Measurements from ENCODE around the gene CPM.

DNA sequence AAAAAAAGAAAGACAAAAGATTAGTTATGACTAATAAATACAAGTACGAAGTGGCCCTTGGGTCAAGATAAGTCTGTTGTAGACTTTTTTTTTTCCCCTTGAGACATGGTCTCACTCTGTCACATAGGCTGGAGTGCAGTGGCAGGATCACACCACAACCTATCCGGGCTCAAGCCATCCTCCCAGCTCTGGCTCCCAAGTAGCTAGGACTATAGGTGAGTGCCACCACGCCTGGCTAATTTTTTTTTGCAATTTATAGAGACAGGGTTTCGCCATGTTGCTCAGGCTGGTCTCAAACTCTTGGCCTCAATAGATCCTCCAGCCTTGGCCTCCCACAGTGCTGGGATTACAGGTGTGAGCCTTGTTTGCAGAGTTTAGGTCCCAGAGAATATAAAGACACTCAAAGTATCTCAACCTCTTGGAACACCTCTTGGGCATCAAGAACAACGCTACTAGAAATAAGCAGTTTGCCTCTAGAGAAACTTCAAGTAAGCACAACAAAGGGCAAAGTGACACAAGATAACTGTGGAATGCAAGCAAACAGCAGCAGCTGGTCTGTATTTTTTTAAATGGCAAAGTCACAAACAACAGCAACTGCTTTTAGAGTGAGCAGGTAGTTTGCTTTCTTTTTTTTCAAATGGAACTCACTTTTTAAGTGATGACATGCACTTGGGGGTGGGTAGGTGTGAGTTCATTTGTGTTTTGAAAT lies 128.9 kb downstream of the CPM start:
- no peak for TF ChIP-seq CTCF (IDR thresholded peaks at IDR 0.05)
- TF ChIP-seq POLR2A (IDR thresholded peaks at IDR 0.05), result no peak

Data from Peyer's patch (tissue), 4 donors.